ENCODE results near the gene LHFPL3. TPM values are rescaled to one million over a fixed set of nuclear protein-coding genes. Genes with fewer than 3 reads are reported as not detected.

Gene LHFPL3
- total and polyA plus RNA-seq, 2 of the 13 experiments (the other 11 are each of a cell fraction or from before 2014, with no cell fraction given): not detected

- TF ChIP-seq NBN (conservative IDR thresholded peaks at IDR 0.05): no peak
- TF ChIP-seq ZNF333 (CRISPR knock-in tag; IDR thresholded peaks at IDR 0.05; ENCODE audit: borderline replicate concordance): no peak
- TF ChIP-seq, protein P1, sequence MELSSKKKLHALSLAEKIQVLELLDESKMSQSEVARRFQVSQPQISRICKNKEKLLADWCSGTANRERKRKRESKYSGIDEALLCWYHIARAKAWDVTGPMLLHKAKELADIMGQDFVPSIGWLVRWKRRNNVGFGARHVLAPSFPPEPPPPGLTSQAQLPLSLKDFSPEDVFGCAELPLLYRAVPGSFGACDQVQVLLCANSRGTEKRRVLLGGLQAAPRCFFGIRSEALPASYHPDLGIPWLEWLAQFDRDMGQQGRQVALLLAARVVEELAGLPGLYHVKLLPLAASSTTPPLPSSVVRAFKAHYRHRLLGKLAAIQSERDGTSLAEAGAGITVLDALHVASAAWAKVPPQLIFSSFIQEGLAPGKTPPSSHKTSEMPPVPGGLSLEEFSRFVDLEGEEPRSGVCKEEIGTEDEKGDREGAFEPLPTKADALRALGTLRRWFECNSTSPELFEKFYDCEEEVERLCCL (CRISPR knock-in tag; IDR thresholded peaks at IDR 0.05; ENCODE audit: borderline replicate concordance): no peak
- no peak for TF ChIP-seq FOXK2 (IDR thresholded peaks at IDR 0.05)
- no peak for TF ChIP-seq PITX1 (CRISPR knock-in tag; IDR thresholded peaks at IDR 0.05)
- TF ChIP-seq ZNF790 (CRISPR knock-in tag; IDR thresholded peaks at IDR 0.05; ENCODE audit: borderline replicate concordance): no peak
Observed at GRCh38 chr7:104773796-104774195, 445.4 kb downstream of the LHFPL3 start (continued).

- Histone ChIP-seq H3K79me2 (ENCODE audit: insufficient read depth, low read length) (no peaks in the 10 kb centered on the region), H3K4me2 (ENCODE audit: low read depth, low read length) (no peak overlapping the region), H3K36me3 (replicated peaks in 1 of 2; ENCODE audit: control insufficient read depth in 1 of 2, insufficient read depth in 2 of 2, low read length in 2 of 2) (no peaks in the 10 kb centered on the region), H2AFZ (ENCODE audit: low read length) (no peak overlapping the region), H3K27ac (ENCODE audit: extremely low read length, insufficient read depth, low read length) (no peak overlapping the region), H3K4me3 (replicated peaks in 1 of 3; ENCODE audit: insufficient read depth in 1 of 3, low read depth in 2 of 3, low read length in 3 of 3) (no peak overlapping the region), H3K27me3 (ENCODE audit: control insufficient read depth in 1 of 2, insufficient read depth in 2 of 2, low read length in 2 of 2) (no peaks in the 10 kb centered on the region; a peak in 1 of 5 replicates), H4K20me1 (ENCODE audit: insufficient read depth, low read length) (no peaks in the 10 kb centered on the region), H3K4me1 (ENCODE audit: insufficient read depth, low read length) (no peaks in the 10 kb centered on the region), H3K9ac (ENCODE audit: insufficient read depth, low read depth, low read length) (no peak overlapping the region), H3K9me3 (ENCODE audit: low read length) (no peaks in the 10 kb centered on the region)
- intact Hi-C loops (cut with micrococcal nuclease; ENCODE audit: unreplicated experiment) (no loop called here), in situ Hi-C loops (cut with HindIII; ENCODE audit: extremely low pct_ligation_motif_present, low pct_unique_long_range_greater_than_20kb) (no loop called here)
- FAIRE-seq (no peak), ATAC-seq (no peak), DNase-seq (ENCODE audit: low spot score) (no peak)
- CTCF ChIA-PET (ENCODE audit: low intra/inter-chr PET ratio, low total read pairs): no interaction called here
- POLR2A ChIA-PET: no interaction called here
- no peak for TF ChIP-seq ZNF383 (CRISPR knock-in tag; IDR thresholded peaks at IDR 0.05; ENCODE audit: borderline replicate concordance)
- no TSS peak for BruUV-seq (replicated peaks)
Observed at GRCh38 chr7:104775531-104775930, 447.1 kb downstream of the LHFPL3 start.
